Measurements from ENCODE around the gene GMCL2. TPM values are rescaled to one million over a fixed set of nuclear protein-coding genes. Genes with fewer than 3 reads are reported as not detected.

The GMCL2 gene
- polyA plus RNA-seq, 1 of the 3 experiments (the other 2 are of a cell fraction), result not detected

- TF ChIP-seq TCF12 (IDR thresholded peaks at IDR 0.05) (peak; percentile 18; the same call in 1 of the 2 replicates), CHD2 (IDR thresholded peaks at IDR 0.05; ENCODE audit: low read length, partially characterized antibody) (peak; percentile 93), RXRA (IDR thresholded peaks at IDR 0.05; ENCODE audit: borderline replicate concordance, low read depth) (no peak), MAX (IDR thresholded peaks at IDR 0.05; ENCODE audit: low read depth) (peak; percentile 98), PBX3 (IDR thresholded peaks at IDR 0.05) (peak; percentile 43; the same call in 1 of the 2 replicates), GATA2 (CRISPR knock-in tag; IDR thresholded peaks at IDR 0.05) (no peak), ELF1 (IDR thresholded peaks at IDR 0.05) (peak; percentile 81), POLR2AphosphoS5 (IDR thresholded peaks at IDR 0.05; ENCODE audit: low read depth, low read length) (peak; percentile 1)
- TF ChIP-seq, protein P1, sequence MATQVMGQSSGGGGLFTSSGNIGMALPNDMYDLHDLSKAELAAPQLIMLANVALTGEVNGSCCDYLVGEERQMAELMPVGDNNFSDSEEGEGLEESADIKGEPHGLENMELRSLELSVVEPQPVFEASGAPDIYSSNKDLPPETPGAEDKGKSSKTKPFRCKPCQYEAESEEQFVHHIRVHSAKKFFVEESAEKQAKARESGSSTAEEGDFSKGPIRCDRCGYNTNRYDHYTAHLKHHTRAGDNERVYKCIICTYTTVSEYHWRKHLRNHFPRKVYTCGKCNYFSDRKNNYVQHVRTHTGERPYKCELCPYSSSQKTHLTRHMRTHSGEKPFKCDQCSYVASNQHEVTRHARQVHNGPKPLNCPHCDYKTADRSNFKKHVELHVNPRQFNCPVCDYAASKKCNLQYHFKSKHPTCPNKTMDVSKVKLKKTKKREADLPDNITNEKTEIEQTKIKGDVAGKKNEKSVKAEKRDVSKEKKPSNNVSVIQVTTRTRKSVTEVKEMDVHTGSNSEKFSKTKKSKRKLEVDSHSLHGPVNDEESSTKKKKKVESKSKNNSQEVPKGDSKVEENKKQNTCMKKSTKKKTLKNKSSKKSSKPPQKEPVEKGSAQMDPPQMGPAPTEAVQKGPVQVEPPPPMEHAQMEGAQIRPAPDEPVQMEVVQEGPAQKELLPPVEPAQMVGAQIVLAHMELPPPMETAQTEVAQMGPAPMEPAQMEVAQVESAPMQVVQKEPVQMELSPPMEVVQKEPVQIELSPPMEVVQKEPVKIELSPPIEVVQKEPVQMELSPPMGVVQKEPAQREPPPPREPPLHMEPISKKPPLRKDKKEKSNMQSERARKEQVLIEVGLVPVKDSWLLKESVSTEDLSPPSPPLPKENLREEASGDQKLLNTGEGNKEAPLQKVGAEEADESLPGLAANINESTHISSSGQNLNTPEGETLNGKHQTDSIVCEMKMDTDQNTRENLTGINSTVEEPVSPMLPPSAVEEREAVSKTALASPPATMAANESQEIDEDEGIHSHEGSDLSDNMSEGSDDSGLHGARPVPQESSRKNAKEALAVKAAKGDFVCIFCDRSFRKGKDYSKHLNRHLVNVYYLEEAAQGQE (IDR thresholded peaks at IDR 0.05; ENCODE audit: low read depth, low read length), result 0 out of 2 replicates have a peak, but pooled peaks have one; percentile 24
Measured at GRCh38 chr5:178153530-178154340, 33.4 kb downstream of the GMCL2 start, which contains the start of gene NHP2 (continued).

- DNase-seq, result no peak
- peak overlapping the region; percentile 36 to 64; a peak in 3 of 4 replicates for H3K27ac ChIP-seq (ENCODE audit: low read depth in 2 of 2, low read length in 1 of 2)
- 34% methylated on average over 31 of the region's 31 CpGs for WGBS (ENCODE audit: low lambda C conversion rate)
- TF ChIP-seq TAF1 (IDR thresholded peaks at IDR 0.05; ENCODE audit: borderline replicate concordance, low read depth, low read length) (no peak), GABPA (IDR thresholded peaks at IDR 0.05; ENCODE audit: low read depth) (no peak), RXRA (IDR thresholded peaks at IDR 0.05; ENCODE audit: borderline replicate concordance, low read depth) (no peak), RCOR1 (IDR thresholded peaks at IDR 0.05; ENCODE audit: low read length) (no peak), MEF2A (IDR thresholded peaks at IDR 0.05; ENCODE audit: borderline replicate concordance, low read depth) (no peak), GATA2 (CRISPR knock-in tag; IDR thresholded peaks at IDR 0.05) (no peak)
- TF ChIP-seq, protein P2, sequence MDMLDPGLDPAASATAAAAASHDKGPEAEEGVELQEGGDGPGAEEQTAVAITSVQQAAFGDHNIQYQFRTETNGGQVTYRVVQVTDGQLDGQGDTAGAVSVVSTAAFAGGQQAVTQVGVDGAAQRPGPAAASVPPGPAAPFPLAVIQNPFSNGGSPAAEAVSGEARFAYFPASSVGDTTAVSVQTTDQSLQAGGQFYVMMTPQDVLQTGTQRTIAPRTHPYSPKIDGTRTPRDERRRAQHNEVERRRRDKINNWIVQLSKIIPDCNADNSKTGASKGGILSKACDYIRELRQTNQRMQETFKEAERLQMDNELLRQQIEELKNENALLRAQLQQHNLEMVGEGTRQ (IDR thresholded peaks at IDR 0.05; ENCODE audit: borderline replicate concordance, low read depth, low read length), result no peak
- TF ChIP-seq, protein P1 (IDR thresholded peaks at IDR 0.05; ENCODE audit: low read depth, low read length), result no peak
- peak overlapping the region; percentile 97 for H3K4me2 ChIP-seq
- H4K20me1 ChIP-seq (ENCODE audit: insufficient read depth), result no peaks in the 10 kb centered on the region
- no peaks in the 10 kb centered on the region for H3K9me3 ChIP-seq
- peaks cover 21% of the 10 kb centered on the region for H3K79me2 ChIP-seq (ENCODE audit: insufficient read depth)
- peak overlapping the region; percentile 82 for H3K9ac ChIP-seq
- peaks cover 18 to 41% of the 10 kb centered on the region in 2 experiments for H3K36me3 ChIP-seq (replicated peaks in 1 of 2; ENCODE audit: control insufficient read depth in 1 of 2, insufficient read depth in 2 of 2, low read length in 1 of 2)
- peak overlapping the region; percentile 81 to 90 for H3K4me3 ChIP-seq (ENCODE audit: low read depth in 2 of 2, low read length in 1 of 2)
- H3K27me3 ChIP-seq (ENCODE audit: insufficient read depth), result no peaks in the 10 kb centered on the region
- peaks cover 7% of the 10 kb centered on the region for H3F3A ChIP-seq (replicated peaks; ENCODE audit: insufficient read depth)
- H3K9me2 ChIP-seq, result no peaks in the 10 kb centered on the region
- POLR2A ChIA-PET, result interaction anchor here (0.5 to 1.9 kb wide), 7 partner anchors 10 to 79 kb away, joined by 3 to 12 read pairs (median 3); partner anchors contain the start of genes HNRNPAB and PHYKPL
- H3K4me1 ChIP-seq (ENCODE audit: control insufficient read depth in 1 of 2, insufficient read depth in 2 of 2, low read depth in 1 of 2, low read length in 1 of 2), result peaks cover 0 to 22% of the 10 kb centered on the region in 2 experiments; a peak in 3 of 4 replicates
- H2AFZ ChIP-seq (ENCODE audit: low read depth), result peak overlapping the region; percentile 67
- CTCF ChIA-PET, result interaction anchor here (0.8 to 18.9 kb wide), 6 partner anchors 9 to 437 kb away, joined by 3 to 319 read pairs (median 3); partner anchors contain the start of gene COL23A1
Measured at GRCh38 chr5:178152491-178153444, 34.4 kb downstream of the GMCL2 start.
